DND-41 (cell line): Measurements from ENCODE around the gene BCAS3.

Experiments used
- ATAC-seq: fragments of 200-7000 bp; cut with Tn5 transposase; 3 replicates; pipeline ENCODE4 v1.9.1; 2021; ENCODE audit warnings: low read depth; ENCODE audit not compliant: insufficient read depth
- DNase-seq: peaks from one replicate; pipeline ENCODE4 v3.0.0-alpha.2; 2020
- H2AFZ ChIP-seq: 2 replicates; pipeline ENCODE4 v1.6.0; 2012; ENCODE audit warnings: low read depth, low read length
- H3K27ac ChIP-seq: 2 replicates; pipeline ENCODE4 v1.5.1; 2012; ENCODE audit warnings: low read length, inconsistent platforms
- H3K27me3 ChIP-seq: fragments of 200-600 bp; sonication (generic); 2 replicates; pipeline ENCODE4 v1.6.0; 2012; ENCODE audit warnings: low read length, mild to moderate bottlenecking, inconsistent platforms; ENCODE audit not compliant: insufficient read depth, poor library complexity
- H3K36me3 ChIP-seq: 2 replicates; pipeline ENCODE4 v1.5.1; 2012; ENCODE audit warnings: low read length, inconsistent platforms; ENCODE audit not compliant: insufficient read depth
- H3K4me1 ChIP-seq: 2 replicates; pipeline ENCODE4 v1.5.1; 2012; ENCODE audit warnings: mild to moderate bottlenecking, low read length; ENCODE audit not compliant: insufficient read depth
- H3K4me2 ChIP-seq: 2 replicates; pipeline ENCODE4 v1.6.0; 2012; ENCODE audit warnings: mild to moderate bottlenecking, moderate library complexity, low read length, inconsistent platforms; ENCODE audit not compliant: insufficient read depth
- H3K4me3 ChIP-seq, 2 experiments: fragments of 200-600 bp in 1 of 2; shearing (Covaris generic) in 1 of 2; 2 replicates each; pipeline ENCODE4 v1.5.1; 2012 to 2016; ENCODE audit warnings: inconsistent platforms in 2 of 2, low read length in 2 of 2, mild to moderate bottlenecking in 2 of 2, low read depth in 1 of 2, moderate library complexity in 1 of 2
- H3K79me2 ChIP-seq: 2 replicates; pipeline ENCODE4 v1.6.0; 2012; ENCODE audit warnings: low read length, inconsistent platforms; ENCODE audit not compliant: insufficient read depth
- H3K9ac ChIP-seq: 2 replicates; pipeline ENCODE4 v1.6.0; 2012; ENCODE audit warnings: low read depth, mild to moderate bottlenecking, inconsistent platforms, low read length, moderate library complexity
- H3K9me3 ChIP-seq: 2 replicates; pipeline ENCODE4 v1.5.1; 2012; ENCODE audit warnings: low read length, moderate library complexity, mild to moderate bottlenecking, inconsistent platforms; ENCODE audit not compliant: insufficient read depth, severe bottlenecking
- H4K20me1 ChIP-seq: 2 replicates; pipeline ENCODE4 v1.6.0; 2012; ENCODE audit warnings: low read length; ENCODE audit not compliant: insufficient read depth
- EZH2 ChIP-seq: IDR thresholded peaks from 3 replicates; pipeline ENCODE4 v1.6.1; 2012; ENCODE audit warnings: borderline replicate concordance, low read depth, mild to moderate bottlenecking, moderate library complexity, low read length, inconsistent platforms; ENCODE audit not compliant: severe bottlenecking
- TF ChIP-seq, protein P1 (sequence below): IDR thresholded peaks from 2 replicates; pipeline ENCODE4 v1.5.1; 2012; ENCODE audit warnings: borderline replicate concordance, low read length, moderate library complexity, mild to moderate bottlenecking; ENCODE audit not compliant: poor library complexity, severe bottlenecking; ENCODE audit errors: extremely low read depth

The BCAS3 gene

GRCh38 chr17:61406537-61406845 lies 728.8 kb downstream of the BCAS3 start:
- H3K9me3 ChIP-seq, result no peaks in the 10 kb centered on the region
- no peaks in the 10 kb centered on the region for H3K79me2 ChIP-seq
- H3K36me3 ChIP-seq, result no peaks in the 10 kb centered on the region
- no peak overlapping the region for H3K27ac ChIP-seq
- peaks cover 18% of the 10 kb centered on the region for H3K27me3 ChIP-seq
- no peak overlapping the region for H2AFZ ChIP-seq
- no peaks in the 10 kb centered on the region for H3K4me1 ChIP-seq
- DNase-seq, result no peak
- H3K4me3 ChIP-seq, result no peak overlapping the region
- ATAC-seq, result no peak
- H3K9ac ChIP-seq, result no peak overlapping the region
- TF ChIP-seq, protein P1, sequence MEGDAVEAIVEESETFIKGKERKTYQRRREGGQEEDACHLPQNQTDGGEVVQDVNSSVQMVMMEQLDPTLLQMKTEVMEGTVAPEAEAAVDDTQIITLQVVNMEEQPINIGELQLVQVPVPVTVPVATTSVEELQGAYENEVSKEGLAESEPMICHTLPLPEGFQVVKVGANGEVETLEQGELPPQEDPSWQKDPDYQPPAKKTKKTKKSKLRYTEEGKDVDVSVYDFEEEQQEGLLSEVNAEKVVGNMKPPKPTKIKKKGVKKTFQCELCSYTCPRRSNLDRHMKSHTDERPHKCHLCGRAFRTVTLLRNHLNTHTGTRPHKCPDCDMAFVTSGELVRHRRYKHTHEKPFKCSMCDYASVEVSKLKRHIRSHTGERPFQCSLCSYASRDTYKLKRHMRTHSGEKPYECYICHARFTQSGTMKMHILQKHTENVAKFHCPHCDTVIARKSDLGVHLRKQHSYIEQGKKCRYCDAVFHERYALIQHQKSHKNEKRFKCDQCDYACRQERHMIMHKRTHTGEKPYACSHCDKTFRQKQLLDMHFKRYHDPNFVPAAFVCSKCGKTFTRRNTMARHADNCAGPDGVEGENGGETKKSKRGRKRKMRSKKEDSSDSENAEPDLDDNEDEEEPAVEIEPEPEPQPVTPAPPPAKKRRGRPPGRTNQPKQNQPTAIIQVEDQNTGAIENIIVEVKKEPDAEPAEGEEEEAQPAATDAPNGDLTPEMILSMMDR, result no peak
- no peak for TF ChIP-seq EZH2
- no peaks in the 10 kb centered on the region for H4K20me1 ChIP-seq
- no peak overlapping the region for H3K4me2 ChIP-seq

GRCh38 chr17:61406971-61407911 lies 729.6 kb downstream of the BCAS3 start:
- no peak overlapping the region for H3K27ac ChIP-seq
- H4K20me1 ChIP-seq, result no peaks in the 10 kb centered on the region
- TF ChIP-seq, protein P1, result no peak
- TF ChIP-seq EZH2, result no peak
- no peak overlapping the region for H3K9ac ChIP-seq
- H3K36me3 ChIP-seq, result no peaks in the 10 kb centered on the region
- no peaks in the 10 kb centered on the region for H3K79me2 ChIP-seq
- H3K4me2 ChIP-seq, result no peak overlapping the region
- no peaks in the 10 kb centered on the region for H3K9me3 ChIP-seq
- H3K27me3 ChIP-seq, result peaks cover 20% of the 10 kb centered on the region
- H3K4me3 ChIP-seq, result no peak overlapping the region
- ATAC-seq, result no peak
- H2AFZ ChIP-seq, result no peak overlapping the region
- H3K4me1 ChIP-seq, result peaks cover 3% of the 10 kb centered on the region
- no peak for DNase-seq

- DNase-seq (no peak), ATAC-seq (no peak)
- H3K9ac ChIP-seq, result no peak overlapping the region
- no peaks in the 10 kb centered on the region for H4K20me1 ChIP-seq
- peaks cover 30% of the 10 kb centered on the region for H3K27me3 ChIP-seq
- no peaks in the 10 kb centered on the region for H3K79me2 ChIP-seq
- no peak overlapping the region for H3K4me3 ChIP-seq
- no peaks in the 10 kb centered on the region for H3K9me3 ChIP-seq
- H3K36me3 ChIP-seq, result no peaks in the 10 kb centered on the region
- TF ChIP-seq, protein P1, result no peak
- H3K4me2 ChIP-seq, result no peak overlapping the region
- H3K4me1 ChIP-seq, result peaks cover 13% of the 10 kb centered on the region
- H2AFZ ChIP-seq, result no peak overlapping the region
- no peak overlapping the region for H3K27ac ChIP-seq
These were observed 730.7 kb downstream of the BCAS3 start for GRCh38 chr17:61408151-61409041.
